Mesenchymal stem cell (in vitro differentiated cells and primary cell): ENCODE data around the gene MUC2.

ENCODE experiments used
- DNase-seq: peaks from one replicate; pipeline ENCODE4 v3.0.0-alpha.2; 2013
- H2AFZ ChIP-seq: one replicate; pipeline ENCODE4 v1.6.1; 2013; ENCODE audit warnings: low read depth, mild to moderate bottlenecking, control low read depth, inconsistent platforms, low read length, moderate library complexity
- H2AK5ac ChIP-seq: 2 replicates; pipeline ENCODE4 v1.6.1; 2013; ENCODE audit warnings: low read length, moderate library complexity, mild to moderate bottlenecking, inconsistent platforms; ENCODE audit not compliant: severe bottlenecking
- H2BK120ac ChIP-seq: one replicate; pipeline ENCODE4 v1.6.1; 2013; ENCODE audit warnings: low read depth, mild to moderate bottlenecking, inconsistent platforms, low read length, moderate library complexity
- H2BK12ac ChIP-seq, 2 experiments: one replicate each; pipeline ENCODE4 v1.6.1; 2013; ENCODE audit warnings: inconsistent platforms in 2 of 2, low read length in 2 of 2, mild to moderate bottlenecking in 2 of 2, moderate library complexity in 2 of 2, control low read depth in 1 of 2
- H2BK15ac ChIP-seq: one replicate; pipeline ENCODE4 v1.6.1; 2013; ENCODE audit warnings: mild to moderate bottlenecking, low read depth, inconsistent platforms; ENCODE audit not compliant: poor library complexity, severe bottlenecking
- H2BK5ac ChIP-seq: 2 replicates; pipeline ENCODE4 v1.6.1; 2013; ENCODE audit warnings: low read depth, mild to moderate bottlenecking, low read length, control low read depth, inconsistent platforms; ENCODE audit not compliant: poor library complexity, severe bottlenecking
- H3K14ac ChIP-seq, 2 experiments: one replicate each; pipeline ENCODE4 v1.6.1; 2013; ENCODE audit warnings: inconsistent platforms in 2 of 2, low read length in 2 of 2, control low read depth in 1 of 2, mild to moderate bottlenecking in 1 of 2, moderate library complexity in 1 of 2
- H3K18ac ChIP-seq, 2 experiments: one replicate each; pipeline ENCODE4 v1.6.1; 2013; ENCODE audit warnings: inconsistent platforms in 2 of 2, low read length in 2 of 2, control low read depth in 1 of 2, low read depth in 1 of 2, mild to moderate bottlenecking in 1 of 2
- H3K23ac ChIP-seq, 2 experiments: one replicate each; pipeline ENCODE4 v1.6.1; 2013; ENCODE audit warnings: inconsistent platforms in 2 of 2, low read length in 2 of 2, mild to moderate bottlenecking in 2 of 2, moderate library complexity in 2 of 2, control low read depth in 1 of 2
- H3K27ac ChIP-seq: 2 replicates; pipeline ENCODE4 v1.5.1; 2013; ENCODE audit warnings: mild to moderate bottlenecking, moderate library complexity, low read length, control low read depth, inconsistent platforms; ENCODE audit not compliant: poor library complexity, severe bottlenecking
- H3K27me3 ChIP-seq, 2 experiments: 2 replicates each; pipeline versions ENCODE4 v1.6.1 to v1.7.0; 2013; ENCODE audit warnings: low read length in 2 of 2, mild to moderate bottlenecking in 2 of 2, moderate library complexity in 2 of 2, control low read depth in 1 of 2, inconsistent platforms in 1 of 2; ENCODE audit not compliant: control insufficient read depth in 1 of 2, insufficient read depth in 1 of 2
- H3K36me3 ChIP-seq, 2 experiments: 2 replicates each; pipeline versions ENCODE4 v1.6.1 to v1.7.0; 2013; ENCODE audit warnings: low read length in 2 of 2, control low read depth in 1 of 2, inconsistent platforms in 1 of 2, low read depth in 1 of 2, mild to moderate bottlenecking in 1 of 2; ENCODE audit not compliant: insufficient read depth in 2 of 2, control insufficient read depth in 1 of 2
- H3K4ac ChIP-seq, 2 experiments: one replicate each; pipeline ENCODE4 v1.6.1; 2013; ENCODE audit warnings: inconsistent platforms in 2 of 2, low read length in 2 of 2, mild to moderate bottlenecking in 2 of 2, moderate library complexity in 2 of 2, control low read depth in 1 of 2, low read depth in 1 of 2
- H3K4me1 ChIP-seq: 2 replicates; pipeline ENCODE4 v1.6.1; 2013; ENCODE audit warnings: low read depth, low read length, control low read depth; ENCODE audit not compliant: control insufficient read depth, insufficient read depth
- H3K4me2 ChIP-seq: 2 replicates; pipeline ENCODE4 v1.6.1; 2013; ENCODE audit warnings: low read length, mild to moderate bottlenecking, inconsistent platforms; ENCODE audit not compliant: poor library complexity, severe bottlenecking
- H3K4me3 ChIP-seq, 2 experiments: 2 replicates each; pipeline versions ENCODE4 v1.5.1 to v1.7.0; 2013; ENCODE audit warnings: low read length in 2 of 2, mild to moderate bottlenecking in 2 of 2, control low read depth in 1 of 2, low read depth in 1 of 2; ENCODE audit not compliant: insufficient read depth in 1 of 2
- H3K79me1 ChIP-seq: replicated peaks from 2 replicates; pipeline ENCODE4 v1.6.1; 2013; ENCODE audit warnings: mild to moderate bottlenecking, control low read depth, low read length, inconsistent platforms; ENCODE audit not compliant: poor library complexity, severe bottlenecking
- H3K9ac ChIP-seq: 2 replicates; pipeline ENCODE4 v1.7.0; 2013; ENCODE audit warnings: mild to moderate bottlenecking, low read length, moderate library complexity
- H3K9me3 ChIP-seq: 2 replicates; pipeline ENCODE4 v1.7.0; 2013; ENCODE audit warnings: mild to moderate bottlenecking, low read length; ENCODE audit not compliant: control insufficient read depth
- H4K8ac ChIP-seq: one replicate; pipeline ENCODE4 v1.6.1; 2013; ENCODE audit warnings: inconsistent platforms, mild to moderate bottlenecking, low read length, moderate library complexity
- H4K91ac ChIP-seq: one replicate; pipeline ENCODE4 v1.6.1; 2013; ENCODE audit warnings: mild to moderate bottlenecking, low read length, inconsistent platforms
- WGBS: methylation state at CpG from one replicate; pipeline ENCODE4 v1.1.7; 2013; ENCODE audit warnings: mixed read lengths; 5-methylcytosine and 5-hydroxymethylcytosine counted together

Gene MUC2

GRCh38 chr11:1037506-1038055 lies 37.1 kb upstream of the MUC2 start:
- Histone ChIP-seq H3K18ac (no peak overlapping the region), H3K9ac (no peak overlapping the region), H3K14ac (no peak overlapping the region), H3K4ac (no peak overlapping the region), H3K36me3 (no peaks in the 10 kb centered on the region), H3K4me2 (no peak overlapping the region), H2AFZ (no peak overlapping the region), H2BK120ac (no peak overlapping the region), H3K79me1 (no peaks in the 10 kb centered on the region), H3K27ac (no peak overlapping the region), H2BK15ac (no peak overlapping the region), H3K4me1 (peaks cover 3% of the 10 kb centered on the region), H4K8ac (no peak overlapping the region), H2AK5ac (no peak overlapping the region), H3K4me3 (no peak overlapping the region), H3K9me3 (no peaks in the 10 kb centered on the region), H2BK5ac (no peak overlapping the region), H4K91ac (no peak overlapping the region), H3K27me3 (peaks cover 6 to 51% of the 10 kb centered on the region in 2 experiments), H3K23ac (no peak overlapping the region), H2BK12ac (no peak overlapping the region)
- no peak for DNase-seq
- WGBS = 80% methylated on average over 26 of the region's 26 CpGs

GRCh38 chr11:1038361-1038760 lies 36.3 kb upstream of the MUC2 start:
- no peak overlapping the region for H2BK12ac ChIP-seq
- H3K27me3 ChIP-seq = peaks cover 6 to 54% of the 10 kb centered on the region in 2 experiments
- DNase-seq = no peak
- no peak overlapping the region for H3K27ac ChIP-seq
- no peak overlapping the region for H2BK120ac ChIP-seq
- 80% methylated on average over 10 of the region's 10 CpGs for WGBS
- H3K18ac ChIP-seq = no peak overlapping the region
- H3K79me1 ChIP-seq = no peaks in the 10 kb centered on the region
- no peak overlapping the region for H3K4ac ChIP-seq
- no peak overlapping the region for H3K23ac ChIP-seq
- H3K9ac ChIP-seq = no peak overlapping the region
- no peak overlapping the region for H4K91ac ChIP-seq
- no peak overlapping the region for H2AFZ ChIP-seq
- H3K4me3 ChIP-seq = no peak overlapping the region
- no peak overlapping the region for H2BK15ac ChIP-seq
- H2BK5ac ChIP-seq = no peak overlapping the region
- H3K4me1 ChIP-seq = peaks cover 3% of the 10 kb centered on the region
- no peak overlapping the region for H3K14ac ChIP-seq
- H3K4me2 ChIP-seq = no peak overlapping the region
- no peak overlapping the region for H2AK5ac ChIP-seq
- H3K36me3 ChIP-seq = no peaks in the 10 kb centered on the region
- H4K8ac ChIP-seq = no peak overlapping the region
- no peaks in the 10 kb centered on the region for H3K9me3 ChIP-seq

- Histone ChIP-seq H3K14ac (peak overlapping the region in 1 of 2 experiments; percentile 64), H3K36me3 (no peaks in the 10 kb centered on the region), H2BK12ac (no peak overlapping the region), H3K18ac (no peak overlapping the region), H3K9ac (no peak overlapping the region), H4K8ac (no peak overlapping the region), H3K4me2 (no peak overlapping the region), H3K4me1 (peaks cover 3% of the 10 kb centered on the region), H3K4me3 (peak overlapping the region in 1 of 2 experiments; percentile 22), H2AK5ac (no peak overlapping the region), H3K27me3 (peaks cover 10 to 56% of the 10 kb centered on the region in 2 experiments), H3K79me1 (no peaks in the 10 kb centered on the region), H4K91ac (peak overlapping the region; percentile 2), H2BK15ac (no peak overlapping the region), H2BK120ac (no peak overlapping the region), H3K23ac (no peak overlapping the region), H3K9me3 (no peaks in the 10 kb centered on the region), H2AFZ (peak overlapping the region; percentile 2), H3K4ac (no peak overlapping the region), H3K27ac (no peak overlapping the region), H2BK5ac (no peak overlapping the region)
- WGBS = 93% methylated on average over 12 of the region's 12 CpGs
- no peak for DNase-seq
These were observed 35.8 kb upstream of the MUC2 start for GRCh38 chr11:1038921-1039320.

GRCh38 chr11:1039481-1040427 lies 34.9 kb upstream of the MUC2 start:
- Histone ChIP-seq H3K9ac (no peak overlapping the region), H3K14ac (no peak overlapping the region), H3K4me2 (no peak overlapping the region), H3K79me1 (no peaks in the 10 kb centered on the region), H2BK15ac (no peak overlapping the region), H3K36me3 (no peaks in the 10 kb centered on the region), H4K91ac (no peak overlapping the region), H3K27me3 (peaks cover 10 to 57% of the 10 kb centered on the region in 2 experiments), H3K23ac (no peak overlapping the region), H3K9me3 (peaks cover 2% of the 10 kb centered on the region), H2BK5ac (no peak overlapping the region), H3K4ac (no peak overlapping the region), H3K18ac (no peak overlapping the region), H2AFZ (no peak overlapping the region), H3K27ac (no peak overlapping the region), H4K8ac (no peak overlapping the region), H2AK5ac (no peak overlapping the region), H3K4me1 (peaks cover 3% of the 10 kb centered on the region), H2BK120ac (no peak overlapping the region), H3K4me3 (no peak overlapping the region), H2BK12ac (no peak overlapping the region)
- no peak for DNase-seq
- 89% methylated on average over 30 of the region's 32 CpGs for WGBS
